ENCODE data around the gene MOCOS.
"Not testable (repeated sequence)": the region's sequence is repeated elsewhere in the genome, so short reads cannot be mapped to it uniquely, and the experiment has no call there.

MOCOS gene, protein sequence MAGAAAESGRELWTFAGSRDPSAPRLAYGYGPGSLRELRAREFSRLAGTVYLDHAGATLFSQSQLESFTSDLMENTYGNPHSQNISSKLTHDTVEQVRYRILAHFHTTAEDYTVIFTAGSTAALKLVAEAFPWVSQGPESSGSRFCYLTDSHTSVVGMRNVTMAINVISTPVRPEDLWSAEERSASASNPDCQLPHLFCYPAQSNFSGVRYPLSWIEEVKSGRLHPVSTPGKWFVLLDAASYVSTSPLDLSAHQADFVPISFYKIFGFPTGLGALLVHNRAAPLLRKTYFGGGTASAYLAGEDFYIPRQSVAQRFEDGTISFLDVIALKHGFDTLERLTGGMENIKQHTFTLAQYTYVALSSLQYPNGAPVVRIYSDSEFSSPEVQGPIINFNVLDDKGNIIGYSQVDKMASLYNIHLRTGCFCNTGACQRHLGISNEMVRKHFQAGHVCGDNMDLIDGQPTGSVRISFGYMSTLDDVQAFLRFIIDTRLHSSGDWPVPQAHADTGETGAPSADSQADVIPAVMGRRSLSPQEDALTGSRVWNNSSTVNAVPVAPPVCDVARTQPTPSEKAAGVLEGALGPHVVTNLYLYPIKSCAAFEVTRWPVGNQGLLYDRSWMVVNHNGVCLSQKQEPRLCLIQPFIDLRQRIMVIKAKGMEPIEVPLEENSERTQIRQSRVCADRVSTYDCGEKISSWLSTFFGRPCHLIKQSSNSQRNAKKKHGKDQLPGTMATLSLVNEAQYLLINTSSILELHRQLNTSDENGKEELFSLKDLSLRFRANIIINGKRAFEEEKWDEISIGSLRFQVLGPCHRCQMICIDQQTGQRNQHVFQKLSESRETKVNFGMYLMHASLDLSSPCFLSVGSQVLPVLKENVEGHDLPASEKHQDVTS

DNA sequence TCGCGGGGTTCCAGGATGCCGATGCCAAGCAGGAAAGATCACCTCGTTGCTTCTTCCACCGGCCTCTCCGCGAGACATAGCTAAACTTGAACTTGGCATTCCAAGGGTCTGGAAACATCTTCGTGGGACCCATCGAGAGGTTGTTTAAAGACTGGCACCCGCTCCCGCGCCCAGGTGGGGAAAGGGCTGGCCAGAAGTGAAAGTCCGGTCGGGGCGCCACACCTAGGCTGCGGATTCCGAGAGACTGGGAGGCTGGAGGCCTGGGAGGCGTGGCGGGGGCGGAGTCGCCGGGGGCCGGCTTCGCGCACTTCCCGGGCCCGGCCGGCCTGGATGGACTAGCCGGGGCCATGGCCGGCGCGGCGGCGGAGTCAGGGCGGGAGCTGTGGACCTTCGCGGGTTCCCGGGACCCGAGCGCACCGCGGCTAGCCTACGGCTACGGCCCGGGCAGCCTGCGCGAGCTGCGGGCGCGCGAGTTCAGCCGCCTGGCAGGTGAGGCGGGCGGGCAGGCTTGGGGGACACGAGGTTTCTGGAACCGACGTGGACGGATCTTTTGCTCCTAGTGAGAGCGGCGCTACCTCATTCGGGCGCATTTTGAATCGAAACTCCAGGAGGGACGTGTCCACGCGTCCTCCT, at the start of gene MOCOS:
TSS of gene MOCOS (plus strand) at position 305 of the 633 bp plus-strand sequence. CDS start at position 348, 43 bp downstream.
- no peak for DNase-seq (ENCODE audit: low spot score)

DNA sequence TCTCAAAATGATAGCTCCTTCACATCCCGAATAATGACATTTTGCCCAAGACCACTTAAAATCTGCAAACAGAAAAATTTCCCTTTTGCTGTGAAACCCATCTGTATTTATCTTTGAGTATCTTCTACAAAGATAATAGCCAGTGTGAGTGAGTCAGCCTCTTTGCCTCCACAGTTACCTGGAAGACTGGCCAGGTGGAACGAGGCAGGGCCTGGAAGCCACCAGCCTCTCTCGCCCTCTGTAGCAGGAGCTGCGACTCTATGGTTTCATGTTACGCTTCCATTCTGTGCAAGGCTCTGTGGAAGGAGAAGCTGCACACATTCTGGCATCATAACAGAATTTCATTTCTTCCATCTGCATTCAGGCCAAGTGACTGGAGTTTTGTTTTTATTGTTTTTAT, 48.1 kb upstream of the MOCOS start:
- DNase-seq (ENCODE audit: low spot score) = no peak

DNA sequence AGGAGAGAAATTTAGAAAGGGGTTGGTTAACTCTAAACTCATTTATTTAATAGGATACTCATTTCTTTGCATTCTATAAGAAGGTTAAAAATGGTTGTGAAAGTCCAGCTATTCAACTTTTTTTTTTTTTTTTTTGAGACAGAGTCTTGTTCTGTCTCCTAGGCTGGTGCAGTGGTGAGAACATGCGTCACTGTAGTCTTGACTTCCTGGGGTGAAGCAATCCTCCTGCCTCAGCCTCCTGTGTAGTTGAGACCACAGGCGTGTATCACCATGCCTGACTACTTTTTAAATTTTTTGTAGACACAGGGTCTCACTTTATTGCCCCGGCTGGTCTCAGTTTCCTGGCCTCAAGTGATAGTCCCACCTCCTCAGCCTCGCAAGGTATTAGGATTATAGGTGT, 45.7 kb upstream of the MOCOS start:
- DNase-seq (ENCODE audit: low spot score) = no peak

DNA sequence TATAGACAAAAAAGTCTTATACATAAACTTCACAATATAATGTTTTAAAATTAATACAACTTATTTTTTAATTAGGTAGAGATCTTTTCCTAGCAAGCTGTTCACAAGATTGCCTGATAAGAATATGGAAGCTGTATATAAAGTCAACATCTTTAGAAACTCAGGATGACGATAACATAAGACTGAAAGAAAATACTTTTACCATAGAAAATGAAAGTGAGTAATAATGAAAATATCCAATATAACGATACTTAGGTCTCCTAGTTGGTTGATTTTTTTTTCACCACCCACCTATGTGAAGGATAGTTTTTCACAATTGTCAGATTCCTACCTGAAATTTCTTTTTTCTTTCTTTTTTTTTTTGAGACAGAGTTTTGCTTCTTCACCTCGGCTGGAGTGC, 44.5 kb upstream of the MOCOS start:
- DNase-seq (ENCODE audit: low spot score) = no peak

DNA sequence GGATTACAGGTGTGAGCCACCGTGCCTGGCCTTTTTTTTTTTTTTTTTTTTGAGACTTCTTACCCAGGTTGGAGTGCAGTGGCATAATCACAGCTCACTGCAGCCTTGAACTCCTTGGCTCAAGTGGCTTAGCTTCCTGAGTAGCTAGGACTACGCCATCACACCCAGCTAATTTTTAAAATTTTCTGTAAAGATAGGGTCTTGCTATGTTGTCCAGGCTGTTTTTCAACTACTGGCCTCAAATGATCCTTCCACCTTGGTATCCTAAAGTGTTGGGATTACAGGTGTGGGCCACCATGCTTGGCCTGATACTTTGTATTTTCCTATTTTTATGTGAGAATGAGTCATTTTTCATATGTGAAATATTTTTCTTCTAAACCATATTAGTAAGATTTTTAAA, 43.9 kb upstream of the MOCOS start:
- no peak for DNase-seq (ENCODE audit: low spot score)

DNA sequence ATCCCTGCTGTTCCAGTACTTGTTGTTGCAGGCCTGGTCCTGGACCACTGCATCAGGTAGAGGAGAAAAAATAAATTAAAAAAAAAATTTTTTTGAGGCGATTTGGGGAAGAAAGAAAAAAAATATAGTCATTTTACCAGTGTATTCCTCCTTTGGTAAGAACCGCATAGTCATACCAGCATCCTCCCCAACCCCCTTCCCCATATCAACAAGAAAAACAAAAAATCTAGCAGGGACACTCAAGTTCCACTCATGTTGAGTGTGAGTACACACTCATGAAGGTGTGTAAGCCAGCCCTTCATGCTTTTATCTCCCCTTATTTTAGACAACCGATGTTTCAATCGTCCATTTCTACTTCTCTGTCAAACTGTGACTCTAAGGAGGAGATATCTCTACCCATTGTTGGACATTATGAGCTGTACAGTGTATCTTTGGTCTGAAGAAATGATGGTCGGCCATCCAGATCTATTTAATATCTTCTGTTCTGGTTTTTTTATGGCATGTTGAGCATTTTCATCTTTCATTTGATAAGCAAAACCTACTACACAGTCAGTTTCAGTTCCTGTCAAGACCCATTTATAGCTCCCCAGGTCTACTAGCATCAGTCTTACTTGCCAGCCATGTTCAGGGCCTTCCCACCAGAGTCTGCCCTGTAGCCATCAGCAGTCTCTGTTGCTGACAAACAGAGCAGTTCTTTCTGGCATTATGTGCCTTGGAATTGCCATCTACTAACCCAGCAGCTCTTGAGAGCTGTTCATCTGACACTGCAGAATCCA, 37.6 kb upstream of the MOCOS start:
- DNase-seq (ENCODE audit: low spot score) = no peak

DNA sequence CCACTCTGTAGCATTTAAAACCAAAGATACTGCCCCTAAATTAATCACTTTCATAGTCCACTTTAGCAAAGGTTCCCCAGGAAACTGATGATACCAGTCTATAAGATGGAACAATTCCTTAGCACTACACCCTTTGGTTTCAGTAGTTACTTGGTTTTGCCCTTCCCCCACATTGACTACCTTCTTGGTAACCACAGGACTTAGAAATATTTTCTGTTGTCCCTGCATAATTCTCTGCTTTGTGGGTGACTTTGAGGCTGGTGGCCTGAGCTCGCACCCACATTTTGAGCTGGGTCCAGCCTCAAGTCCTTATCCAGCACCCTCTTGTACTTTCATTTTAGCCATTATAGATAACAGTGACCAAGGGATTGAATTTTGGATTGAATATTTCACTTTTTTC, 34.5 kb upstream of the MOCOS start:
- no peak for DNase-seq (ENCODE audit: low spot score)

DNA sequence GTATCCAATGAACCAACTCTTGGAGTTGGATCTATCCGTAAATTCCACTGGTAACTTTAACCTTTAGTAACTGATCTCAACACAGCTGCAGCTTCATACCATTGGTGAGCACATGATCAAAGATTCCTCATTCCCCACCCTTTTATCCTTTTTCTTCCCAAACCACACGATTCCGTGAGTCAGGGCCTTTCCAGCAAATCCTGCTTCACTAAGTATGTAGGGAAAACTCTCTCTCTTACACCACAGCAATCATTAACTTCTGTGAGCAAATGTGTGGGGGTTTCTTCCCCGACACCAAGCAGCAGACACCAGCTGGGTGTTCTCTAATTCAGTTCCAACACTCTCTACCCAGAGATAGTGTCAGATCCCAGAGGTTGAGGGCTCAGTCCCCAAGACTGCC, 34.1 kb upstream of the MOCOS start:
- no peak for DNase-seq (ENCODE audit: low spot score)

DNA sequence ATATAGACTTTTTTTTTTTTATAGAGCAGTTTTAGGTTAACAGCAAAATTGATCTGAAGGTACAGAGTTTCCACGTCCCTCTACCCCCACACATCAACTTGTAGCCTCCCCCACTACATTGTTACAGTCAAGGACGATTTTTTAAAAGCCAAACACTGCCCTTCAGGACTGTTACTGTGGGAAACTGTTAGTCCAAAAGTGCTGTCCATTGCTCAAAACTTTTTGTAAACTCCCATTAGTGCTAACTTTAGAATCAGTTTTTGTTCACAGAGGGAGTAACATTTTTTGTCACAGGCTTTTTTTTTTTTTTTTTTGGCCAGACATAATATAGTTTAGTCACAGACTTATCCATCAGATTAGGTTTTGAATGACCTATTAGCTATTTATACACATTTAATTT, 33.5 kb upstream of the MOCOS start:
- DNase-seq (ENCODE audit: low spot score) = no peak

DNA sequence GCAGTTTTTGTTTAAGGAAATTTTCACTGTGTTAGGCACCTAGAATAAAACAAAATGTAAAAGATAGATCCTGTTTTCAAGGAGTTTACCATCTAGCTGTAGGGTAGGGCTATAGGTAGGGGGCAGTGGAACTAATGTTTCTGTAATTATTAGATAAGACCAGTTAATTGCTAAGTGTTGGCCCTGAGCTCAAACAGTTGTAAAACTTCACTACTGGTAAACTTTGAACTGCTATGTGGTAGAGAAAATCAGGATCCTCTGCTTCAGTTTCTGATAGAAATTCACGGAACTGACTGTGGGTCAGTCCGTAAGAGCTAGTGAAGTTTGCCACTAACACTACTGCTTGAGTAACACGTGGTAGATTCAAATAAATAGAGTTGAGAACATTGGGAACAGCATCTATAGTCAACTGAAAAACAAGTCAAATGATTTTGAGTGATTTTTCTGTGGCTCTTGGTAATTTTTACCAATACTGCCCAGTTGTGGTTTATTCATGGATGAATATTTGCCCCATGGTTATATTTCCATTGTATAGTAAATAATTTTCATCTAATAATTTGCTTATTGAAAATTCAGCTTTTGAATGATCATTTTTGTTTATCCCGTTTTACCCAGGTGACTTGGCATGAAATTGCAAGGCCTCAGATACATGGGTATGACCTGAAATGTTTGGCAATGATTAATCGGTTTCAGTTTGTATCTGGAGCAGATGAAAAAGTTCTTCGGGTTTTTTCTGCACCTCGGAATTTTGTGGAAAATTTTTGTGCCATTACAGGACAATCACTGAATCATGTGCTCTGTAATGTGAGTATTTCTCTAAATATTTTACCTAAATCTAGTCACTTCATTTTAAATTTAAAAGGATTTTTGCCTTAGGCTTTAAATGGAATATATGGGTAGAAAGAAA, 31.2 kb upstream of the MOCOS start:
- no peak for DNase-seq (ENCODE audit: low spot score)

DNA sequence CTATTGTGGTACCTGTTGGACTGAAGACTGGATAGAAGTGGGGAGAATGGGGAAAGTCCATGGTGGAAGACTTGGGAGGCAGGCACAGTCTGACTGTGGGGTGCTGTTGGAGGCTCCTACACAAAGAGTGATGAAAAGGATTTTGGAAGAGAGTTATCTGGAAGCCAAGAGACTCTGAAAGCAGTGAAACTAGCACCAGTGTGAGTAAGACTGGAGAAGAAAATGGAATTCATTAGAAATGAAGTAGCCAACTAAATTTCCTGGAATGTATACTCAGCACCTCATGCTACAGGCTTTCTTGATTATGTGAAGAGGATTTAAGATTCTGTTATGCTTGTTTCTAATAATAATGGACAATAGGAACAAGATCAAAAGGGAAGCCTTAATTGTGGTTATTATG, 29.9 kb upstream of the MOCOS start:
- no peak for DNase-seq (ENCODE audit: low spot score)

DNA sequence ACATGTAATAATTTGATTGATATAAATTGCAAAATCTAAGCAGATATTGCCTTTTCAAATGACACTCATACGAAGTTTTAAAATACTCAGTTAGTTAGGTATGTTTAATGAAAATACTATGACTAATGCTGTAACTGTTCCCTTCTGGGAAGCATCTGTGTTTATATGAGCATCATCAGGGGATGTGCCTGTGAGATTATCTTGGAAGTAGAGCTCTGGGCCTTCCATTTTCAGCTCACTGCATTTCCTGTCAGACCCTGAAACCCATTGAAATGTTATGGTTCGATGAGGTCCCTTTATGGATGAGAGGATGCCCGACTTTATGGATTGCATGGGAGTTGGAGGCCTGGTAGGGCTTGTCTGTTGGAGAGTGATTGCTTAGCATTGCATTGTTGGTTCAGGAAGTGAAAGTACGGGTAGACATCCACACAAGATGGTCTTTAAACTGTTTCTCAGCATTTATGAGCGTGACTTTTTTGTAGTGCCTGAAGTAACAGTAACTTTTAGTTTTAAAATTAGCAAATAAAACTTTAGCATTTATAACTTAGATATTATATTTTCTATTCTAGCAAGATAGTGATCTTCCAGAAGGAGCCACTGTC, 28.9 kb upstream of the MOCOS start:
- no peak for DNase-seq (ENCODE audit: low spot score)

DNA sequence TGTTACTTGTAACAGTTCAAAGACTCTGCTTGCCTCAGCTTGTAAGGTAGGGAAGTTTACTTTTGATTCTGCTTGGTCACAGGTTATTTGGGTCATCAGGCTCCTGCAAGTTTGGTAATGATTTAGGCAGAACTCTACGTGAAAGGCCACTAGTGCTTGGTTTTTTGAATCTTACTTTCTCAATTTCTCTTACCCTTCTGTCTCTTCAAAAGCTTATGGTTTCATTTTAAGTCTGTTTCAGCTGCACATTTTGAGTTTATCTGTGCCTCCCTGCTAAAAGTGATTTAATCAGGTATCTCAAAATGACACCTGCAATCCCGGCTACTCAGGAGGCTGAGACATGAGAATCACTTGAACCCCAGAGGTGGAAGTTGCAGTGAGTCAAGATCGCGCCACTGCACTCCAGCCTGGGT, 26.3 kb upstream of the MOCOS start:
- DNase-seq (ENCODE audit: low spot score) = no peak

DNA sequence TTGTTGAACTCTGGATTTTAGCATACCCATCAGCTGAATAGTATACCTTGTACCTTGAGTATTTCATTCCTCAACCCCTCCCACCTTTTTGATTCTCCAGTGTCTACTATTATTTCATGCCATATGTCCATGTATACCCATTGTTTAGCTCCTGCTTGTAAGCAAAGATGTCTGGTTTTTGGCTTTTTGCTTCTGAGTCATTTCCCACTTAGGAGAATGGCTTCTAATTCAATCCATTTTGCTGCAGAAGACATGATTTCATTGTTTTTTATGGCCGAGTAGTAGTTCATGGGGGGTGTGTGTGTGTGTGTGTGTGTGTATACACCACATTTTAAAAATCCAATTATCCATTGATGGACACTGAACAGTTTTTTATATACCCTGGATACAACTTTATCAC, 24.3 kb upstream of the MOCOS start:
- DNase-seq (ENCODE audit: low spot score) = no peak

DNA sequence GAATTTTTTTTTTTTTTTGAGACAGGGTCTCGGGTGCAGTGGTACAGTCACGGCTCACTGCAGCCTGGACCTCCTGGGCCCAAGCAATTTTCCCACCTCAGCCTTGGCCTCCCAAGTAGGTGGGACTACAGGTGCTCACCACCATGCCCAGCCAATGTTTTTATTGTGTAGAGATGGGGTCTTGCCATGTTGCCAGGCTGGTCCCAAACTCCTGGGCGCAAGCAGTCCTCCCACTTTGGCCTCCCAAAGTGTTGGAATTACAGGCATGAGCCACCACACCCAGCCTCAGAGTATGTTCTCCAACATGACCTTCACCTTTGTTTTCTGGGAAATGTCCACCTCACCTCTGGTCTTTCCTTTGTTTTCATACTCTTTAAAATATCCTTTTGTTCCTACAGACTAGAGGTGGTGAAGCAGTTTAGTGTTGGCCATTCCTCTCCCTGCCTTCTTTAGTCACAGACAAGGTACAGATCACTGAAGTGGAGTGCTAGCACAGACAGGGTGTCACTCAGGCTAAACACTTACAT, 19.5 kb upstream of the MOCOS start:
- no peak for DNase-seq (ENCODE audit: low spot score)

DNA sequence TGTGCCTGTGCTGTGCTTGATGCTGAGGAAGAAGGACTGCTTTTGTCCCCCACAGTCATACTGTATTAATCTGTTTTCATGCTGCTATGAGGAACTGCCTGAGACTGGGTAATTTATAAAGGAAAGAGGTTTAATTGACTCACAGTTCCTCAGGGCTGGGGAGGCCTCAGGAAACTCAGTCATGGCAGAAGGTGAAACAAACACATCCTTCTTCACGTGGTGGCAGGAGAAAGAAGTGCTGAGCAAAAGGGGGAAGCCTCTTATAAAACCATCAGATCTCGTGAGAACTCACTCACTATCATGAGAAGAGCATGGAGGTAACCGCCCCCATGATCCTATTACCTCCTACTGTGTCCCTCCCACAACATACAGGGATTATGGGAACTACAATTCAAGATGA, 19.0 kb upstream of the MOCOS start:
- not testable (repeated sequence) for DNase-seq (ENCODE audit: low spot score)

DNA sequence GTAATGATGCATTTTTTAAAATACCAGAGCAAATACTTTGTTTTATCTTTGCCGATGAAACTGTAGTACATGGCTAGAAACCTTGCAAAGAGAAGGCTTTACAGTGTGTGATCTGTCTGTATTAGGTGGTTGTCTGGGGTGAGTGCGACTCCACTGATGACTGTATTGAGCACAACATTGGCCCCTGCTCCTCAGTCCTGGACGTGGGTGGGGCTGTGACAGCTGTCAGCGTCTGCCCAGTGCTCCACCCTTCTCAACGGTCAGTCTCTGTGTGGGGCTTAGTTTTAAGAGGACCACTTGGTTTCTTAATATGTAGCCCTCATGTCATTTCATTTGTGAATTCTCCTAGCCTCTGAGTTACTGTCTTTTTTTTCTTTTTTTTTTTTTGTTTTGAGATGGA, 17.4 kb upstream of the MOCOS start:
- no peak for DNase-seq (ENCODE audit: low spot score)

DNA sequence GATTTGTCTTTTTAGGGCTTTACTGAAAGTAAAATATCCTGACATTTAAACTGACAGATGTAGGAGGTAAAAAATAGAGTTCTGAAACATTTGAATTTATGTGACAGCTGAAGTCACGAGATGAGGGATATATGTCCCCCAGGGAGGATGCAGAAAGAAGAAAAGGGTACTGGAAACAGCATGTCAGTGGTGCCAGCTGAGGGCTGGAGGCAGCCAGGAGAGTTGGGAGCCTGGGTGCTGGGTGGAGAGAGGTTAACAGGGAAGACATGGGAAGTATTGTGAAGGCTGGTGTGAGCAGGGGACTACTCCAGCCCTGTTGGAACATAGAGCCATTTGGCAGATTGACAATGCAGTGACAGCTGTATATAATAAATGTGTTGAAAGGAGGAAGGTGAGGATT, 11.8 kb upstream of the MOCOS start:
- no peak for DNase-seq (ENCODE audit: low spot score)

DNA sequence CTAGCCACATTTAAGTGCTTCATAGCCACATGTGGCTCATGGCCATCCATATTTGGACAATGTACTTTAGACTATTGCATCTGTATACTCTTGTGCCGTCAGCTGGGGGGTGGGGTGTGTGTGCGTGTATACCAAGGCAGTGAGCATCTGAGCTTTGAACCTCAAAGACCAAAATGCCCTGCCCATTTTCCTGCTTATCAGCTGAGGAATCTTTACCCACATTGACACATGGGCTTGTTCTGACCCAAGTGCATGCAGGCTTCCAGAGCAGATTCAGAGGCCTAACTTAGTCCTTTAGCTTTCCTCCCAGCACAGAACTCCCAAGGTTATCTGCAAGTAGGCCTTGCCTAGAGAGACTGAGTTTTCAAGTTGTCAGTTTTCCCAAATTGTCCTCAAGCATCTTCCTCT, 11.1 kb upstream of the MOCOS start:
- DNase-seq (ENCODE audit: low spot score) = no peak

DNA sequence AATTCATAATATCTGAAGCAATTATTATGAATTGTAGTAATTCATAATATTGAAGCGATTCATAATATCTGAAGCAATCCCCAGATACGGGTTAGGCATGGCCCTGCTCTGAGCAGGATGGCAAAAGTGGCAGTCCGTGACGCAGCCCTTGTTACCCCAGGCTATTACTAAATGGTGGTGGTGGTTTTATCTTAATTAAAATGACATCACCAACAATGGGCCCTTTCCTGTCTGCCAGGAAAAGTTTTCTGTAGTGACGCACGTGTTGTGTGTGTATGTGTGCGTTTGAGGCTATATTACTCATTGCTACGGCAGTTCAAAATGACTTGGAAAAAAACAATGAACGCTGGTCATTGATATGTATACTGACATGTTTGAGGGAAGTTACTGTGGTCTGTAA, 10.6 kb upstream of the MOCOS start:
- no peak for DNase-seq (ENCODE audit: low spot score)

Data from COLO829 (cell line).